HG02981 (cell line): ENCODE results near the gene ASTN2.

ENCODE experiments used
- ATAC-seq: cut with Tn5 transposase; IDR thresholded peaks from one replicate; pipeline ENCODE4 v1.9.1; 2021; ENCODE audit warnings: mild to moderate bottlenecking, moderate library complexity; ENCODE audit not compliant: unreplicated experiment

ASTN2 gene

GRCh38 chr9:116980582-116981120 lies 434.2 kb downstream of the ASTN2 start:
- ATAC-seq = no peak

GRCh38 chr9:116979456-116979855 lies 435.4 kb downstream of the ASTN2 start:
- ATAC-seq = no peak

DNA sequence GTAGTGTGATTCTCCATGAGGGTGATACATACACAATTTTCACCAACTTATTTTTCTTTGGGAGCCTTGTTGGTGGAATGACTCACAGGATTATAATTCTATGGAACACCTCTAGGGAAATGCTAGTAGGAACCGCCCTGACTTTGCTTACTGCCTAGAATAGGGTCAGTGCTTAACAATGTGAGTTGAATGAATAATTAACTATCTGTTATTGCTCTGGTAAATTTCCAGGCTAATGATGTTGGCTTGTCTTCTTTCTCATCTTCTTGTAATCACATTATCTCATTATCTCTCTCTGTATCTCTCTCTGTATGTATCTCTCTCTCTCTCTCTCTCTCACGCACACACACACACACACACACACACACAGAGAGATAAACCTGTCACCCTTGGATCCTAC lies 436.7 kb downstream of the ASTN2 start:
- no peak for ATAC-seq

GRCh38 chr9:116975126-116975525 lies 439.7 kb downstream of the ASTN2 start:
- ATAC-seq = no peak

GRCh38 chr9:116966199-116966598 lies 448.7 kb downstream of the ASTN2 start:
- ATAC-seq = no peak

DNA sequence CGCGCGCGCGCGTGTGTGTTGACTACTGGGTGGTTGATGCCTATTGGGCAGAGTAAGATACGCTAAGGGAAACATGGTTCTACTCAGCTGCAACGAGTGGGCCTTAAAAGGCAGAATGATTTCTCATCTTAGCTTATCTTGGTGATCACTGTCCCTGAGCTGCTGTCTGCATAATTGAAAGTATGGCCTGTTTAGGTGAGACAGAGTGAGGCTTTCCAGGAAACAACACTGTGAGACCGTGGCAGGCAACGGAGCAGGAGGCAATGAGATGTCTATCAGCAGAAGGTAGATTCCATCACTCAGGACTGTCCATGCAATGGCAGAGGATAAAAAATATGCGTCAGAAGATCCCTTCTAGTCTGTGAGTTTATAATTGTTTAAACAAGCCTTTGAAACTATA lies 450.6 kb downstream of the ASTN2 start:
- no peak for ATAC-seq

- ATAC-seq = no peak
These were observed 455.0 kb downstream of the ASTN2 start for GRCh38 chr9:116959809-116960208.

DNA sequence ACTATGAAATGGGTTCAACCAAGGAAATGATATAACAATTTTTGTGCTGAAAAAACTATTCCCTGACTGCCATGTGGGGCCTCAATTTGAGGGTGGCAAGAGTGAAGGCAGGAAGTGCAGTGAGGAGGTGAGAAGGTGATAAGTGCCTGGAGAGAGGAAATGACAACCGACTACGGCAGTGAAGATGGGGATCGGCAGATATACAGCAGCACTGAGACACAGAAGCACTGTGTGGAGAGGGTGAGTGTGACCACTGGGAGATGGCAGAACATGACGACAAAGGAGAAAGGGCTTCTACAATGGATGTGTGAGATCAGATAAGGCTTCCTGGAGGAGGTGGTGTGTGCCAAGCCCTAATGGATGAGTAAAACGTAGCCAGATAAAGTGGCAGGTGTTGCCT lies 456.0 kb downstream of the ASTN2 start:
- ATAC-seq = no peak

- no peak for ATAC-seq
These were observed 460.1 kb downstream of the ASTN2 start for GRCh38 chr9:116954731-116955130.

DNA sequence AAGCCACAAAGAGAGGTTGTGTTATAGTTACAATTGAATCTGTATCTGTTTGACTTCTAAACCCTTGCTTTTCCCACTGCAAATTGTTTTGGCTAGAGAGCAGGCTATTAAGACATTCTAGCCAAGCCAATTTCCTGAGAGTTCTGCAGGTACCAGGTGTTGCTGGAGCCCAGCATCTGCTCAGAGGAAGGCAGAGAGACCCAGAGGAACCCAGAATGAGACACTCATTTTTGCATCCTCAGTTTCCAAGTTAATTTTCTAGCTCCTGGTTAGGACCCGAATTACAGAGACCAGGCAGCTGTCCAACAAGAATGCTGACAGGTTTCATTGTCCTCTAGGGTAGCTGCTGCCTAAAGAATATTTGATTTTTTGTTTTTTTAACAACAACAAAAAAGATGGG lies 461.6 kb downstream of the ASTN2 start:
- no peak for ATAC-seq

DNA sequence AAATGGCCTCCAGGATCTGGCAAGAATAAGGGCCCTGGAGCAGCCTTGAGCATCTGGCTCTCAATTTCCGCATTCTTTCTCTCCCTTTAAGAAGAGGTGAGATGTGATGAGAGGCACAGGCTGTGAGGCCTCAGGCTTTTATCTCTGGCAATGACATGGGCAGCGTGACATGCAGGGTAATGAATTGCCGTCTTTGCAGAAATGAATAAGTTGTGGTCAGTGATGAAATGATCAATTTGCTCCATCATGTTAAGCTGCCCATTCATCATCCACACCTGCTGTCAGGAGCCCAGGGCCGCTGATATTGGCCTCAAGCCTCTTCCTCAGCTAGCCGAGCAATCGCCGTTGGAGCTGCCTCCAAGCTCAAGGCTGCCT lies 462.4 kb downstream of the ASTN2 start:
- no peak for ATAC-seq

GRCh38 chr9:116951588-116952435 lies 463.0 kb downstream of the ASTN2 start:
- peak; percentile 78 for ATAC-seq

GRCh38 chr9:116945817-116946216 lies 469.0 kb downstream of the ASTN2 start:
- ATAC-seq = no peak

- ATAC-seq = no peak
These were observed 469.9 kb downstream of the ASTN2 start for GRCh38 chr9:116944714-116945534.

DNA sequence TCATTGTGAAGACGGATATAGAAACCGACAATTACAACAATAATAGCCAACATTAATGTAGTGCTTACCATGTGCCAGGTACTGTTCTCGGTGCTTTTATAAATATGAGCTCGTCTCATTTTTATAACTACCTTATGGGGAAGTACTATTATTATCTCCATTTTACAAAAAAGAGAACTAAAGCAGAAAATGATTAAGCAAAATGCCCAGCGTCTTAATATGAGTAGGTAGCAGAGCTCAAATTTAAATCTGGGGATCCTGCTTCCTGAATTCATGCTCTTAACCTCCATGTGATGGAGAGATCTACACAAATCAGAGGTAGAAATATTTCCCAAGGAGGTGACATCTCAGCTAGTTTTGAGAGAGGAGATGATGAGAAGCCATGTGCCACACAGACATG lies 470.9 kb downstream of the ASTN2 start:
- ATAC-seq = no peak

DNA sequence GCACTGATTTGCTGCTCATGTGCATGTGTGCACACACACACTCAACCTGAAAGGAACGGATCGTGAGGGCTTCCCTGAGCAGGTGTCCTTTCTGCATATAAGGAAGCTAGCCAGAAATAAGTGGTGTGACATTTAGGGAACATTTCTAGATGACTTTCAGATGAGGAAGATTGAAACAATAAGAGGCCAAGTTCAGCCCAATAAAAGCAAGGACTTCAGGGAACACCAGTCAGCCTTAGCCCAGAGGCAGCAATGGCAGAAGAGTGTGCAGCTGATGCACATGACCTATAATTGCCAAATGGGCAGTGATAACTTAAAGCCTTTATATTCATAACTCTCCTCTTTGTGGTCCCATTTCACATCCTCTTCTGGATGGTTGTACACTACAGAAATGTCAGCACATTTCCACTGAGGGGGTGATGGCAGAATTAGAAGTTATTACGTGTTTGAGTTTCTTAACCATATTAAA lies 472.2 kb downstream of the ASTN2 start:
- peak; percentile 69 for ATAC-seq

GRCh38 chr9:116941266-116941665 lies 473.6 kb downstream of the ASTN2 start:
- no peak for ATAC-seq

- ATAC-seq = no peak
These were observed 474.1 kb downstream of the ASTN2 start for GRCh38 chr9:116940614-116941215.

DNA sequence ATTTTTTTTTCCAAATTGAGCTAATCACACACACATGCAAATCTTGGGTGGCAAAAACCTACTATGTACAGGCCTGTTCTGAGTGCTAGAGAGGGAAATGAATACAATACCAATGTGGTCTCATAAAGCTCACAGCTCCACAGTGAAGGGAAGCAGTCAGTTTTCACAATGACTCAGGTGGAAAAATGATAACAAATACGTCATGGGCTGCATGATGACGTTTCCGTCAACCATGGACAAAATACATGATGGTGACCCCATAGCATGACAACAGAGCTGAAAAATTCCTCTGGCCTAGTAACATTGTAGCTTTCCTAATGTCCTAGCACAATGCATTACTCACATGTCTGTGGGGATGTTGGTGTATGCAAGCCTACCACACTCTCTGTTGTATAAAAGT lies 475.2 kb downstream of the ASTN2 start:
- ATAC-seq = no peak

DNA sequence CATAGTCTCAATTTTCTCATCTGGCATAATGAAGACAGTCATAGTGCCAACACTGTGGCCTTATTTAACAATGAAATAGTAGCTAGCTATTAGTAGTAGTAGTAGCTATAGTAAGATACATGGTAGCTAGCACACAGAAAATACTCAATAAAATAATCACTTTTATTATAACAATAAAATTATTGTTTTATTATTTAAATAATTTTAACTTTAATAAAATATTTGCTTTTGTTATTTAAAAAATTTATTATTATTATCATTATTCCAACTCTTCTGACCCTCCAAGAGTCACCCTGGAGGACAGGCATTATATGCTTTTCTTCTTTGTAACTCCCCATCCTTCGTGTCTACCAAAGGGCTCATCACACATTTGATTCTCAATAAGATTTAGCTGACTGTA lies 475.7 kb downstream of the ASTN2 start:
- ATAC-seq = no peak

DNA sequence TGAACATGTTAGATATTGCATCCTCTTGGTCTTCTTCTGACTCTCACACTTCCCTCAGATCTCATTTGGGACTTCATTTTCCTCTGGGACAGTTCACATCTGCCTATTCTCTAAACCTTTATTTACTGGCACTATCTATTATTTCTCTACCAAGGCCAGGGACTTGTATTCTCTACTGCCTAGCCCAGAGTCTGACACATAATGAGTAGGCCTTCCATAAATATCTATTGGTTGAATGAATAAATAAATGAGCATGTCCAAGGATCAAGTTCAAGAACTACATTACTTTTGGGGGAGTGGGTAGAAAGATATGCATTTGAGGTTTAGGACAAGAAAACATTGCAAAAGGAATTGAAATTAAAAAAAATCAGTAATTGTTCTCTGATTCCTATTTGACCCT lies 477.5 kb downstream of the ASTN2 start:
- no peak for ATAC-seq
